Stomach smooth muscle (tissue), 2 donors: ENCODE data around the gene SARDH.

Source experiments
- H3K27ac ChIP-seq: one replicate; pipeline ENCODE4 v1.7.0; 2013; ENCODE audit warnings: mild to moderate bottlenecking, low read length, inconsistent platforms
- H3K27me3 ChIP-seq, 2 donors: one replicate each; pipeline ENCODE4 v1.7.0; 2013; ENCODE audit warnings: low read length in 2 of 2; ENCODE audit not compliant: insufficient read depth in 2 of 2, control insufficient read depth in 1 of 2
- H3K36me3 ChIP-seq, 2 donors: one replicate each; pipeline ENCODE4 v1.7.0; 2013; ENCODE audit warnings: low read length in 2 of 2; ENCODE audit not compliant: control insufficient read depth in 2 of 2, insufficient read depth in 2 of 2
- H3K4me1 ChIP-seq: one replicate; pipeline ENCODE4 v1.7.0; 2013; ENCODE audit warnings: low read length; ENCODE audit not compliant: control insufficient read depth, insufficient read depth
- H3K4me3 ChIP-seq, 2 donors: one replicate each; pipeline ENCODE4 v1.7.0; 2013; ENCODE audit warnings: low read length in 2 of 2
- H3K9ac ChIP-seq, 2 donors: one replicate each; pipeline ENCODE4 v1.7.0; 2013; ENCODE audit warnings: low read length in 2 of 2, mild to moderate bottlenecking in 1 of 2
- H3K9me3 ChIP-seq, 2 donors: one replicate each; pipeline ENCODE4 v1.7.0; 2013; ENCODE audit warnings: low read length in 2 of 2; ENCODE audit not compliant: control insufficient read depth in 2 of 2
- donor health status: healthy.
- donor health status: Pancreatic carcinoma.

The SARDH gene

GRCh38 chr9:133739408-133740280 lies 1.5 kb upstream of the SARDH start:
- Histone ChIP-seq H3K9me3 (no peaks in the 10 kb centered on the region), H3K36me3 (no peaks in the 10 kb centered on the region), H3K4me1 (peaks cover 10% of the 10 kb centered on the region), H3K27ac (no peak overlapping the region), H3K9ac (no peak overlapping the region), H3K4me3 (no peak overlapping the region), H3K27me3 (no peaks in the 10 kb centered on the region)

- Histone ChIP-seq H3K9me3 (no peaks in the 10 kb centered on the region), H3K27ac (no peak overlapping the region), H3K9ac (no peak overlapping the region), H3K4me3 (peak overlapping the region in 1 of 2 donors; percentile 62), H3K27me3 (no peaks in the 10 kb centered on the region), H3K4me1 (peaks cover 10% of the 10 kb centered on the region), H3K36me3 (no peaks in the 10 kb centered on the region)
Observed at GRCh38 chr9:133738640-133739225, 581 bp upstream of the SARDH start.

- Histone ChIP-seq H3K36me3 (no peaks in the 10 kb centered on the region), H3K9me3 (no peaks in the 10 kb centered on the region), H3K9ac (no peak overlapping the region), H3K27me3 (no peaks in the 10 kb centered on the region), H3K27ac (no peak overlapping the region), H3K4me3 (peak overlapping the region; percentile 43 to 62), H3K4me1 (peaks cover 10% of the 10 kb centered on the region)
Observed at GRCh38 chr9:133737071-133737773, 930 bp downstream of the SARDH start.

GRCh38 chr9:133735931-133736330 lies 2.2 kb downstream of the SARDH start:
- Histone ChIP-seq H3K9ac (no peak overlapping the region), H3K9me3 (no peaks in the 10 kb centered on the region), H3K36me3 (no peaks in the 10 kb centered on the region), H3K4me1 (peaks cover 10% of the 10 kb centered on the region), H3K4me3 (no peak overlapping the region), H3K27me3 (peaks cover 0 to 2% of the 10 kb centered on the region in 2 donors), H3K27ac (no peak overlapping the region)

GRCh38 chr9:133735415-133735775 lies 2.8 kb downstream of the SARDH start:
- no peak overlapping the region for H3K27ac ChIP-seq
- H3K4me1 ChIP-seq = peaks cover 10% of the 10 kb centered on the region
- no peak overlapping the region for H3K9ac ChIP-seq
- peaks cover 0 to 2% of the 10 kb centered on the region in 2 donors for H3K27me3 ChIP-seq
- H3K4me3 ChIP-seq = no peak overlapping the region
- H3K36me3 ChIP-seq = no peaks in the 10 kb centered on the region
- no peaks in the 10 kb centered on the region for H3K9me3 ChIP-seq

- no peaks in the 10 kb centered on the region for H3K9me3 ChIP-seq
- H3K27me3 ChIP-seq = peaks cover 0 to 2% of the 10 kb centered on the region in 2 donors
- no peak overlapping the region for H3K9ac ChIP-seq
- H3K36me3 ChIP-seq = no peaks in the 10 kb centered on the region
- peaks cover 10% of the 10 kb centered on the region for H3K4me1 ChIP-seq
- H3K27ac ChIP-seq = no peak overlapping the region
- H3K4me3 ChIP-seq = no peak overlapping the region
Observed at GRCh38 chr9:133734590-133735414, 3.4 kb downstream of the SARDH start.

- Histone ChIP-seq H3K9ac (no peak overlapping the region), H3K27me3 (peaks cover 0 to 2% of the 10 kb centered on the region in 2 donors), H3K27ac (no peak overlapping the region), H3K9me3 (no peaks in the 10 kb centered on the region), H3K4me3 (no peak overlapping the region), H3K4me1 (peaks cover 10% of the 10 kb centered on the region), H3K36me3 (no peaks in the 10 kb centered on the region)
Observed at GRCh38 chr9:133733796-133734533, 4.2 kb downstream of the SARDH start.

- Histone ChIP-seq H3K27ac (no peak overlapping the region), H3K36me3 (no peaks in the 10 kb centered on the region), H3K9me3 (no peaks in the 10 kb centered on the region), H3K9ac (no peak overlapping the region), H3K4me3 (no peak overlapping the region), H3K4me1 (peaks cover 10% of the 10 kb centered on the region), H3K27me3 (peaks cover 0 to 2% of the 10 kb centered on the region in 2 donors)
Observed at GRCh38 chr9:133733421-133733795, 4.7 kb downstream of the SARDH start.

- Histone ChIP-seq H3K9ac (no peak overlapping the region), H3K4me1 (peaks cover 8% of the 10 kb centered on the region), H3K36me3 (no peaks in the 10 kb centered on the region), H3K27me3 (peaks cover 0 to 2% of the 10 kb centered on the region in 2 donors), H3K9me3 (no peaks in the 10 kb centered on the region), H3K4me3 (no peak overlapping the region), H3K27ac (no peak overlapping the region)
Observed at GRCh38 chr9:133732639-133733408, 5.3 kb downstream of the SARDH start.
